NAMALWA (cell line): ENCODE data around the gene MAN1C1.
A peak's percentile ranks its signal among the peaks of the same experiment; 100 is the strongest.
"Not testable (repeated sequence)": the region's sequence is repeated elsewhere in the genome, so short reads cannot be mapped to it uniquely, and the experiment has no call there.

Experiments
- DNase-seq: peaks from one replicate; pipeline ENCODE4 v3.0.0-alpha.2; 2015; ENCODE audit warnings: low spot score

Gene MAN1C1

DNA sequence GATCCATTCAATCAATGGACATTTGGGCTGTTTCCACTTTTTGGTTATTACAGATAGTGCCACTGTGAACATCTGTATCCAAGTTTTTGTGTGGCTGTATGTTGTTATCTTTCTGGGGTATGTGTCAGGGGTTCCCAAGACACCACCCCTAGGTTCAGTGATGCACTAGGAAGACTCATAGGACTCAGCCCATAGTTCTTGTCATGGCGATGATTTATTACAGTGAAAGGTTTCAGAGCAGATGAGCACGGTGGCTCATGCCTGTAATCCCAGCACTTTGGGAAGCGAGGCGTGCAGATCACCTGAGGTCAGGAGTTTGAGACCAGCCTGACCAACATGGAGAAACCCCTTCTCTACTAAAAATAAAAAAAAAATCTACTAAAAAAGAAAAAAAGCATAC is 64.1 kb downstream of the MAN1C1 start:
- no peak for DNase-seq

DNA sequence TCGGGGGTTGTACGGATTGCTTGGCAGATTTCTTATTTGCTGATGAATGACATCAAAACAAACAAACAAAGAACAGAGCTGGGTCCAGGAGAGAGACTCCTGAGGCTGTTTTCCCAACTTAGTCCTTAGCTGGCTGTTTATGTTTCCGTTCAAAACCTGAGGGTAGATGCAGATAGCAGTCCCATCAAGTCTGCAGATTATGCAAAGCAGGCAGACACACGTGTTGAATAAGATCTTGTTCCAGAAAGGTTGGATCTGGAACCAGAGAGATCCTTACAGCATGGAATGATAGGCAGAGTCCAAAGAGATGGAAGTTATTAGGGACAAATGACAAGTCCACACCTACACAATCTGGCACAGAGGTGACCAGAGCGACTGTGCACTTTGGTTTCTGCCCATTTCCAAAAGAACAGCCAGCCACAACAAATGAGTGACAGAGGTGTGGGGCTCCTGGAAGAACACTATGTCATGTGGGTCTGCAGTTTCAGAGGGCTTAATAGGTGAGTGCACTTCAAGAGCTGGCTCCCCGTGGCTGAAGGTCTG is 65.5 kb downstream of the MAN1C1 start:
- no peak for DNase-seq

DNA sequence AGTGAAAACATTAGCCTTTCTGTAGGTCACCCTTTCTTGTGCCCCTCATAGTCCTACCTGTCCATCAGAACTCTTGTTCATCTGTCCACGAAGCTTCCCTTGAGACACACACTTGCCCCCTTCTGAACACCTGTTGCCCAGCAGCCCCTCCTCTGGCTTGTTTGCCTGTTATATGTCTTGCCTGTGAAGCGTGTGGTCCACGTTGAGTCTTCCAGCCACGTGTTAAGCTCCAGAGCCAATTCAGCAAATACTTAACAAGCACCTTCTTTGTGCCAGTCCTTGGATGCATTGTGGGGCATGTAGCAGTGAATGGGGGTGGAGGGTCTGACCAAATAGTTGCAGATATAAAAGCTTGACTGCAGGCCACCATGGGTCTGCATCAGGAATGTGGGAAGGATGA is 66.6 kb downstream of the MAN1C1 start:
- DNase-seq: no peak

DNA sequence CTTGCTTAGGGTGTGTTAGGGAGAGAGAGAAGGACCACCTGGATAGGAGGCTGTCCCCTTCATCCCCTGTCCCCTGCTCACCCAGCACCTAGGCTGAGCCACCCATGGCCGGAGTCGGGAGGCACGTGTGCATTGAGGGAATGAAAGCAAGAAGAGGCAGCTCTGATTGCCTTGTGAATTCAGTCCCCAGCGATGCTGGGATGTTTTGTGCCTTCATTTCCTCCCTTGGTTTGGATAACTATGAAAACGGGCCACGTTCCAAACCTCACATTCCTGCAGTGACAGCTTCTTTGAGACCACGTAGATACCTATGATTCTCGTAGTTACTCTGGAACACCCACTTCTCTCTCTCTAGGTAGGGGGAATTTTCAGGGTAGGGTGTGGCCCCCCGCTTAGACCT is 67.1 kb downstream of the MAN1C1 start:
- no peak for DNase-seq

DNA sequence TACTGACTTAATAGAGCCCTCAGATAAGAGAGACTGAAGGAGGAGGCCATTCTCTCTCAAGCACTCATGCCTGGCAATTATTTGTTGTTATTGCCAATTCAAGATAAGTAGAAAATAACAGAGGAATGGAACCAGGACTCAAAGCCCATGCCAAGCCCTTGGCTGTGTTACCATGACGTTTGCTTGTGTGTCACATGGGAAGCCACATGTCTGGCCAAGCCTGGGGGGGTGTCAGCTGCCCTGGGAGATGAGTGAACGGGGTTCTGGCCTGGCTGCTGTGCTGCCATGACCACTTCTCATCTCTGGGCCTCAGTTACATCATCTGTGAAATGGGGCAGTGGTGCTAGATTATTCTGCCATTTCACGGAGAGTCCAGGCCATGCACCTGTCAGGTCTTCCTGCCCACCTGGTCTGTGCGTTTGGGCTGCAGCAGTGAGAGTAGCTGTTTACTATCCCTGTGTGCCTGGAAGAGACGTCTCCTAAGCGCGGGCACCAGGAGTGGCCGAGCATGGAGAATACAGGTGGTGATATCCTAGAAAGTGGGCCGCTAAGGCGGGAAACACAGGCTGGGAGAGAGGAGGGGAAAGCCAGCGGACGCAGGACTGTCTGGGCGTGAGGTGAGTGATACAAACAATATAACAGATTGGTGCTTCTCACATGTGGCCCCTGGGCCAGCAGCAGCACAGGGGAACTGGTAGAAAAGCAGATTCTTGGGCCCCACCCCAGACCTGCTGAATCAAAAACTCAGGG is 67.8 kb downstream of the MAN1C1 start:
- DNase-seq: no peak

DNA sequence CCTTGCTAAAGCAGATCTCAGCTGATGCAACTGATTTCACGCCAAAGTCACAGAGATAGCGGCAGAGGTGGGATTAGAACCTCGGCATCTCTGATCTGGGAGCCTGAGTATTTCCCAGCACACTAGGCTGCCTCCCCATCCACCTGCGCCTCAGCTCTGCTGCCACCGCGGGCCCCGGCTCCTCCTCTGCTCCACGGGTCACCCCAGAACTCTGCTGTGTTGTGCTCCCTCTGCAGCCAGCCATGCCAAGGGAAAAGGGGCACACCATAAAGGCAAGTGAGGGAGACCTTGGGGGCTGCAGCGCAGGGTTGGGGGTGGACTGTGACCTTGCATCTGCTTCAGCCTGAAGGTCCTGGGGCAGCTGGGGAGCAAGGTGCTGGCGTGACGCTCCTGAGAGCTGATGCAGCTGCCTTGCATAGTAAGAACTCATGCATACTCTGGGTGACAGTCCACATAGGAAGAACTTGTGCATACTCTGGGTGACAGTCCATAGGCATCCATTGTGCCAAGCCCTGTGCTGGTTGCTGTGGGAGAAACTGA is 68.7 kb downstream of the MAN1C1 start:
- no peak for DNase-seq

DNA sequence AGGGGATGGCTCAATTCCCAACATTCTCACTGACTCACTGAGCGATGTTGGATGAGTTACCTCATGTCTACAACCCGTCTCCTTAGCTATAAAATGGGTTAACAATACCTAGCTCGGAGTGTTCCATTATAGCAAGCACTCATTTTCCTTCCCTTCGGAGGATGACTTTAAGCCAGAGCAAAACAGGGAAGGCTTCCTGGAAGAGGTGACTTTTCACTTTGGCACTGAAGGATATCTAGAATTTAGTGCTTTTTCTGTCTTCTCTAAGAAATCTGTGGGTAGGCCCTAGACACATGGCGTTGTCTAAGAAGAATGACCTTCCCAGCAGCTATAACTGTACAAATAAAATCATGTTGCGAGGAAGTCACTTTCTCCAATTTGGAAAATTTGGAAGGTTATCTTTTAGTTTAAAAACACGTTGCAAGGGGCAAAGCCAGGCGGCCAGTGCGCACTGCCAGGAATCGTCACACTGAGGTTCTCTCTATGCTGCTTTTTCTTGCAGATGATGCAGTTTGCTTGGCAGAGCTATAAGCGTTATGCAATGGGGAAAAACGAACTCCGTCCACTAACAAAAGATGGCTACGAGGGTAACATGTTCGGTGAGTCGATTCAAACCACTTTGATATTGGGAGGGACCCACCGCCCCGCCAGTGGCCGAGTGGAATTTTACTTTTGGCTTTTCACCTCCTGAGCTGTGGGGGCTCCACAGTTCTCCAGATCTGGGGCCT is 69.5 kb downstream of the MAN1C1 start:
- no peak for DNase-seq

DNA sequence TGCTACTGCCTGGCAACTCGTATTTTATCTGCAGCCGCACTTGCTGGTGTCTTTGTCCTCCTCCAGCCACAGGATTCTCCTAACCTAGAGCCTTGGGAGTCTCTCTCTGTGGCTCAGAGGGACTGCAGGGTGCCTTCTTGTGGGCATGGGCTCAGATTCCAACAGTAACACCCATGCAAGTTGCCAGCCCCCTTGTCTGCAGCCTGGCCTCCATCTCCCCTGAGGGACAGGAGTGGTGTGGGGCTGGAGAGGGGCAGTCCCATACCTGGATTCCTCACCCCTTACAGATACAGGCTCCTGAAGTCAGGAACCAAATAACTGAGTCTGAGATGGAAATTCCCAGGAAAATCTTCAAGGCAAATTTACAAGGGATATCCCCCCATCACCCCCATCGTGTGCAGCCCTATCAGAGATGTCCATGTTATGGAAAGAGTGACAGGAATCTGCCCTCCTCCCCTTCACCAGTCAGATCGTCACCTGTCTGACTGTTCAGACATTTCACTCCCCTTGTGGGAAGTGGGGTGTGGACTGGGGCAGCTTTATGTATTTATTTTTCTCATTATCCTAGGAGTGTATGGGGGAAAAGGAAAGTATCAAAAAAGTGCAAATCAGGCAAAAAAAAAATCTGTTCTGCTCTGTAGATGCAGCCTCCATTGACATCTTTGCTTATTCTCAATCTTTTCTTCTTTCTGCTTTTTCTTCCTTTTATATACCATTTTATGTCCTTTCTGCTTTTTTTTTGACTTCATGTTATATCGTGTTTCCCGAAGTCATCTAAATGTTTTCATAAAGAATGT is 70.8 kb downstream of the MAN1C1 start:
- no peak for DNase-seq

DNA sequence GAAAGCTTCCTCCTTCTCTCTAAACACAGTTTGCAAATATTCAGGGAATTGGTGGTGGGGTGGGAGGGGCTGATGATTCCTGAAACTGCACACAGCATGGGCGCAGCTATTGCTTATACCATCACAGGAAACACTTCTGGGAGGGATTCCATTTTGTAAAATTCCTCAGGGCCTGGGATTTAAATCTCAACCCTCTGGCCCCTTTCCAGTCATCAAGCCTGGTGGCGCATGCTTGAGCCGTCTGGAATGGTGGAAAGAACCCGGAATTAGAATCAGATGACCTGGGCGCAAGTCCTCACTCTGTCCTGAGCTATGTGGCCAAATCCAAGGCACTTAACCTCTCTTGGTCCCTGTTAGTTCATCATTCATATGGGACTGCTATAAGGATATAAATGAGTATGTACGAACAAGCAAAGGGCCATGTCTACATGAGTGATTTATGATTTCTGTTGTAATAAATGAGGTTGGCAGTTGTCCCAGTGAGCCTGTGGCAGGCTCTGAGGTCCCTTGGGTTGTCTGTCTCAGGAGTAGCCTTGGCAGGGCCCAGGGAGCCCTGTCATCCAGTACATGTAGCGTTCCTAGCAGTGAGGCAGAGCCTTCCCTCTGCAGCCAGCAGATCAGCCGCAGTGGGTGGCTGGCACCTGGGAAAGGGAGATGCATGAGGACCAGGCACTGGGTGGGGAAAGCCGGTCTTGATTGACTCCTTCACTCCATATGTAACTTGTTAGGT is 72.0 kb downstream of the MAN1C1 start:
- DNase-seq: no peak

DNA sequence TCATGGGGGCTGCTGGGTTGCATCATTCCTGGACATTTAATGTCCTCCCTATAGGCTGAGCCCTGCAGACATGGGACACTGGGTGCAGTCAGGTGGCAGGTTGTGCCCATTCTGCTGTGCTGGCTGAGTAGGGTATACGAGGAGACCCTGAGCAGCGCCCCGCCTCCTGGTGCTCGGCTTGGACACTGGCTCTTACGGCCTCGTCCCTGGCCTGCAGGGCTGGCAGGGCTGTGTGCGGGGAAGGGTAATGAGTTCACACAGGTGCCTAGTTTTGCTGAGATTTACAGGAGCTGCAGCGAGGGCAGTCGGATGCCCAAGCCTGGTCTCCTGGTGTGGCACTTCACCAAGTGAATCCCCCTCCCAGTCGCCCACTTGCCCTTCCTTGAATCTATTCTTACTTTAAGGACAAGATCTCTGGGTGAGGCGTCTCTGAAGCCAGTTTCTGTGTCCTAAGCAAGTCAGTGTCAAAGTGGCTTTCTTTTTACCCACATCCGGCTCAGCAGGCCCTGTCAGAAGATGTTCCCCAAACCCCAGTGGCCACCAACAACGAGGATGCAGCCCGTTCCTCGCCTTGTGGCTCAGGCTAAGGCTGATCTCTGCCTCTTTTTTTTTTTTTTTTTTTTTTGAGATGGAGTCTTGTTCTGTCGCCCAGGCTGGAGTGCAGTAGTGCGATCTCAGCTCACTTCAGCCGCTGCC is 73.2 kb downstream of the MAN1C1 start:
- DNase-seq: no peak

DNA sequence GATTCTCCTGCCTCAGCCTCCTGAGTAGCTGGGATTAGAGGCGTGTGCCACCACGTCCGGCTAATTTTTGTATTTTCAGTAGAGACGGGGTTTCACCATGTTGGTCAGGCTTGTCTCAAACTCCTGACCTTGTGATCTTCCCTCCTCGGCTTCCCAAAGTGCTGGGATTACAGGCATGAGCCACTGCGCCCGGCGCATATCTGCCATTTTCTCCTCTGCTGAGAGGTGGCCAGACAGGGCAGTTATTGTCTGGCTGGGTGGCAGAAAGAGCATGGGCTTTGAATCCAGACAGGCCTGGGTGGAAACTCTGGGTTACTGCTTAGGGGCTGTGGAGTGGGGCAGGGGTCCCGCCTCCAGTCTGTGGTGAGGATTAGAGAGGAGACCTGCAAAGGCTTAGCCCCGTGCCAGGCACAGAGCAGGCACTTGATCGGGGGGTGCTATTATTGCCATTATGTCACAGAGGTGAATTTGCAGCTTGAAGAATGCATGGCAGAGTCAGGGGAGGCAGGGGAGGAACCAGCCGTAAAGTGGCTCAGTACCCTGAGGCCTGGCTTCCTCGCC is 73.9 kb downstream of the MAN1C1 start:
- no peak for DNase-seq

DNA sequence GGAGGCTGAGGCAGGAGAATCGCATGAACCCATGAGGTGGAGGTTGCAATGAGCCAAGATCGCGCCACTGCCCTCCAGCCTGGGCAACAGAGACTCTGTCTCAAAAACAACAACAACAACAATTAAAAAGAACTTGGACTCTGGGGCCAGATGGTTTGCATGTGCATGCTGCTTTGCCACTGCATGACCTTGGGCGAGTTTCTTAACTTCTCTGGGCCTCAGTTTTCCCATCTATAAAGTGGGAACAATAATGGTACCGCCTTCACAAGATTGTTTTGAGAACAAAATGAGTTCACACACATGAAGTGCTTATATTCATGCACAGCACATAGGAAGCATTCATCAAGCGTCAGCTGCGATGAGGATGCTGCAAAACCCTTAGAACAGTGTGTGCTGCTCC is 74.6 kb downstream of the MAN1C1 start:
- DNase-seq: no peak

DNA sequence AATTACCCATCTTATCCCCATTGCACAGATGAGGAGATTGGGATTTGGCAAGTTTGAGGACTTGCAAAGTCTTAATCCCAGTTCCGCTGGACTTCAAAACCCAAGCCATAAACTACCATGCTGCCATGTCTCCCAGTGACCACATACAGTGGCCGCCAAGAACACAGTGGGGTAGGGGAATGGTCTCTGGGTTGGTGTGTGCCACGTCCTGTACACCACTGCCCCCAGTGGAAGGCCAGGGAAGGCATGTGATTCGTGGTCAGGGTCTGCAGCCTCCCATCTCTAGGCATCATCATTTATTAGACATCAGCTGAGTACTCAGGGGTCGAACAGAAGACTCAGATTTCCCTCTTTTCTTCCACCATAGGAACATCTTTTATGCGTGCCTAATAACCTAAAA is 76.0 kb downstream of the MAN1C1 start:
- peak; percentile 54 for DNase-seq

DNA sequence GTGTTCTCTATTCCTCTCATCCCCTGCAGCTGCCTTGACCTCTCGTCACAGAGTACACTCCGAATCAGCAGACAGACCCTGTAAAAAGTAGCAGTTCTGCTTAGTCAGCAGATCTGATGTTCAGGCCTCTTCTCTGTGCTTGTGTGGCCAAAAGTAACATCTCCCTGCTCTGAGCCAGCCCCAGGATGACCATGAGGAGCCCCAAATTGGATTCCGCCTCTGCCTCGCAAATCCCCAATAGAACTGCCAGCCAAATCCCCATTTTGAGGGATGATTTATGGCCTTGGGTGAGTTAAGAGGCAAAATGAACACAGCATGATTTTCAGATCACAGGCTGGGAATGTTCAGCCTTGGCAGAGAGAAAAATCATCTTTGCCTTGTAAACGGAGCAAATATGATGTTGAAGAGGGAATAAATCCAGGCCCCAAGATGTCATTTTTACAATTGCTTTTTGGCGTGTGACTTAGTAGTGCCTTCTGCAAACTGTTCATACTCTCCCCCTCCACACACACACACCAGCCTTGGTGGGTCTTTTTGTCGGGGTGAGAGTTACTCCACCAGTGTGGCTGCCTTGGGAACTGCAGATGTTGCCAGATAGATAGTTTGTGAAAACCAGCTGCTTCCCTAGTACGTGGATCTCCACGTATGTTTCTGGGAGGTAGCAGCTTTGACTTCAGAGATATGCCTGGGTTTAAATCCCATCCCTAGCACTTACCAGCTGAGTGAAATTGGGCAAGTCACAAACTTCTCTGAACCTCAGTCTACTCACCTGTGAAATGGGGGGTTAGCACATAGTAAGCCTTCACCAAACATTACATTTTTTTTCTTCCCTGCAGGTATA is 77.8 kb downstream of the MAN1C1 start:
- no peak for DNase-seq

DNA sequence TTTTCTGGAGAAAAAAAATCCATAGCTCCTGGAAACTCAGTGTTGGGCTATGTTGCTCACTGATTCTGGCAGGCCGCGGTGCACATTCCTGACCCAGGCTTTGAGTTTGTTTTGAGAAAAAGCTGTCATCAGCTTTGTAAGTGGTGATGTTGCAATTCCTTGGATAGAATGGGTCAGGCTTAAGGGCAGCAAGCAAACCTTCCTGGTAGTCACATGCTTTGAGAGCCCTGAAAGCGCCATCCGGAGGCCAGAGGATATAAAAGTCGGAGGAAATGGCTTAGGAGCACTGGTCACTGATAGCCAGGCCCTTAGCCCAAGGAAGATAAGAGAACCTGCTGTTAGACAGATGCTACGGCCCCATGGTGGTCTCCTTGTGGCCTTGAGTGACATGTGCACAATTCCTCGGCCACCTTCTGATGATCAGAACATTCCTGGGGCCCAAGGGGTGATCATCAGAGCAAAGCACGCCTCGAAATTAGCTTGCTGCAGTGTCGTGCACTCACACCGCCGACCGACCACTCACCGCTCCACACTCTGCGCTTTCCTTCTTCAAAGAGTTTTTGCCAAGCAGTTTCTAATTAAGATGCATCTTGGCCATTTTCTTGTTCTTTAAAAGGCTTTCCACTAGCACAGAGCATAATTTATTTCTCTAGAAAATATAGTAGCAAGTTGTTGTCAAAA is 78.6 kb downstream of the MAN1C1 start:
- no peak for DNase-seq

DNA sequence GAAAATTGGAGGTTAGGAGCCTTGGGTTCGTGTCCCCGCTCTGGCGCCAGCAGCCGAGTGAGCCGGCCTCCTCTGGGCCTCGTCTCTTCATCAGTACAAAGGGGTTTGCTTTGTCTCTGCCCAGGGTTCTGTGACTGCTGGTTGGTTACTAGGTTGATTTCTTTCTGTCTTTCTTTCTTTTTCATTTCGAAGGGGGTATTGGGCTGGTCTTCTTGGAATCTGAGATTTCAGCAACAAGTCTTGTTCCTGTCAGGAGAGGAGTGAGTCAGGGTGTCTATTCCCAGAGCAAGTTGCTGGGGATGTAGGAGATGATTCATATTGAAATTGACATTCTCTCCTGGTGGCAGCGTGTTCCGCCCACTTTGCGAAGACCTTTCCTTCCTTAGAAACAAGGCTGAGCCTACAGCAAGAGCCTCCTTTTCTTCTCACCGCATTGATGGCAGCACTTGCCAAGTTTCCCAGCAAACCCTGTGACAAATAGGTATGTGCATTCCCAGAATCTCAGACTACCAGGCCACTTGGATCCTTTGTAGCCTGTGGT is 79.2 kb downstream of the MAN1C1 start:
- no peak for DNase-seq

DNA sequence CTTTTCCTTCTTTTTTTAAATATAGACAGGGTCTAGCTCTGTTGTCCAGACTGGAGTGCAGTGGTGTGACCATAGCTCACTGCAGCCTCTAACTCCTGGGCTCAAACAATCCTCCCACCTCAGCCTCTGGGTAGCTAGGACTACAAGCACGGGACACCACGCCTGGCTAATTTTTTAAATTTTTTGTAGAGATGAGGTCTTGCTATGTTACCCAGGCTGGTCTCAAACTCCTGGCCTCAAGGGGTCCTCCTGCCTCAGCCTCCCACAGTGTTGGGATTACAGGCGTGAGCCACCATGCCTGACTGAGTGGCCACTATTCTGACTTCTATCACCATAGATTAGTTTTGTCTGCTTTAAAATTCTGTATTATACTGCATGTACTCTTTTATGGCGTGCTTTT is 80.1 kb downstream of the MAN1C1 start:
- DNase-seq: not testable (repeated sequence)

DNA sequence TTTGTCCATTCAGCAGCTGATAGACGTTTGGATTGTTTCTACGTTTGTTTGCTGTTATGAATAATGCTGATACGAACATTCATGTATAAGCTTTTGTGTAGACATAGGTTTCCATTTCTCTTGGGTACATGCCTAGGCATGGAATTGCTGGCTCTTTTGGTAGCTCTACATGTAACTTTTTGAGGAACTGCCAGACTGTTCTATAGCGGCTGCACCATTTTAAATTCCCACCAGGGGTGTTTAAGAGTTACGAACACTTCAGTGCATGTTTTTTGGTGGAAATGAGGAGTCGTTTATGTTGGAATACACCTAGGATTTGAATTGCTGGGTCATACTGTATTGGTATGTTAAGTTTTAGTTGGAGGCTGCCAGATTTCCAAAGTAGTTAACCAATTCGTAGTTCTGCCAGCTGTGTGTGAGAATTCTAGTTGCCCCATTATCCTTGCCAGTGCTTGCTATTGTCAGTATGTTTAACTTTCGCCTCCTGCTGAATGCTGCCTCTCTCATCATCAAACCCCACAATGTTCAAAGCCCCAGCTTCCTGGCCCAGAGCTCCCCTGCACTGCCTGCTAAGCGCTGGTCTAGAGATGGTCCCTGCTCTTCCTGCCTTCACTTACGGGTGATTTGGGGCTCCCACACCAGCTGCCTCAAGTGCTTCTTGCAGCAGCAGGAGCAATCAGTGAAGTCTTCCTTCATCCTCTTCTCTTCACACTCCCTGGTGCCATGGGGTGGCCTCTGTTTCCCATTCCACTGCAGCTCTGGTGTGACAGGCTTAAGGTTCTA is 81.0 kb downstream of the MAN1C1 start:
- DNase-seq: no peak
